GM21526 (cell line): ENCODE results near the gene CD300H.

Experiments
- ATAC-seq: cut with Tn5 transposase; IDR thresholded peaks from one replicate; pipeline ENCODE4 v1.9.1; 2021; ENCODE audit warnings: moderate library complexity; ENCODE audit not compliant: unreplicated experiment, low FRiP score

The CD300H gene

GRCh38 chr17:74552037-74552436 lies 15.3 kb downstream of the CD300H start:
- ATAC-seq, result no peak

GRCh38 chr17:74550602-74551001 lies 16.7 kb downstream of the CD300H start:
- ATAC-seq, result no peak

- ATAC-seq, result no peak
Measured at GRCh38 chr17:74549343-74549742, 18.0 kb downstream of the CD300H start.

- ATAC-seq, result no peak
Measured at GRCh38 chr17:74547736-74548135, 19.6 kb downstream of the CD300H start.

- no peak for ATAC-seq
Measured at GRCh38 chr17:74547264-74547663, 20.0 kb downstream of the CD300H start.

GRCh38 chr17:74546586-74546985 lies 20.7 kb downstream of the CD300H start:
- ATAC-seq, result no peak

GRCh38 chr17:74545843-74546230 lies 21.5 kb downstream of the CD300H start, which contains the start of gene CD300C:
TSS of gene CD300C (minus strand) at chr17:74546115. CDS start at chr17:74545782, 333 bp downstream.
- ATAC-seq, result no peak

GRCh38 chr17:74544991-74545842 lies 22.1 kb downstream of the CD300H start:
- no peak for ATAC-seq

- ATAC-seq, result no peak
Measured at GRCh38 chr17:74543891-74544760, 23.2 kb downstream of the CD300H start.

- no peak for ATAC-seq
Measured at GRCh38 chr17:74543406-74543805, 23.9 kb downstream of the CD300H start.

GRCh38 chr17:74542727-74543383 lies 24.5 kb downstream of the CD300H start:
- ATAC-seq, result no peak

GRCh38 chr17:74542166-74542565 lies 25.1 kb downstream of the CD300H start:
- no peak for ATAC-seq

- no peak for ATAC-seq
Measured at GRCh38 chr17:74541176-74542111, 25.9 kb downstream of the CD300H start.

GRCh38 chr17:74539281-74539820 lies 28.0 kb downstream of the CD300H start:
- ATAC-seq, result no peak

GRCh38 chr17:74536890-74537289 lies 30.4 kb downstream of the CD300H start:
- no peak for ATAC-seq

GRCh38 chr17:74532115-74532514 lies 35.2 kb downstream of the CD300H start:
- no peak for ATAC-seq

GRCh38 chr17:74531231-74531761 lies 36.0 kb downstream of the CD300H start, which contains the start of gene CD300LB:
TSS of gene CD300LB (minus strand) at chr17:74531475. CDS start at chr17:74531350, 125 bp downstream.
- no peak for ATAC-seq

GRCh38 chr17:74530831-74531150 lies 36.5 kb downstream of the CD300H start:
- no peak for ATAC-seq

GRCh38 chr17:74529243-74529642 lies 38.1 kb downstream of the CD300H start:
- ATAC-seq, result no peak
